Stimulated activated CD8-positive, alpha-beta memory T cell treated with anti-CD3 and anti-CD28 coated beads, Interleukin-7, amount 100 ng/mL, for 1 hour (primary cell): ENCODE results near the gene HPSE2.

Source experiments
- DNase-seq, 2 donors: peaks; one replicate each; pipeline ENCODE4 v3.0.0-alpha.2; 2020; ENCODE audit warnings: low read depth in 2 of 2

Gene HPSE2

GRCh38 chr10:98465866-98466265 lies 769.8 kb downstream of the HPSE2 start:
- no peak for DNase-seq

- DNase-seq = no peak
These were observed 771.5 kb downstream of the HPSE2 start for GRCh38 chr10:98463976-98464754.

- no peak for DNase-seq
These were observed 772.6 kb downstream of the HPSE2 start for GRCh38 chr10:98463016-98463415.

- no peak for DNase-seq
These were observed 774.2 kb downstream of the HPSE2 start for GRCh38 chr10:98461500-98461842.

- DNase-seq = no peak
These were observed 774.7 kb downstream of the HPSE2 start for GRCh38 chr10:98460837-98461499.

GRCh38 chr10:98458809-98459784 lies 776.6 kb downstream of the HPSE2 start:
- DNase-seq = no peak

- no peak for DNase-seq
These were observed 777.9 kb downstream of the HPSE2 start for GRCh38 chr10:98457721-98458120.

GRCh38 chr10:98456686-98457482 lies 778.8 kb downstream of the HPSE2 start:
- DNase-seq = no peak

- DNase-seq = no peak
These were observed 779.5 kb downstream of the HPSE2 start for GRCh38 chr10:98456043-98456570.

- no peak for DNase-seq
These were observed 781.9 kb downstream of the HPSE2 start for GRCh38 chr10:98453729-98454128.

GRCh38 chr10:98450618-98451017 lies 785.0 kb downstream of the HPSE2 start:
- no peak for DNase-seq

GRCh38 chr10:98449287-98449686 lies 786.4 kb downstream of the HPSE2 start:
- no peak for DNase-seq

GRCh38 chr10:98446661-98447221 lies 788.9 kb downstream of the HPSE2 start, which contains the start of gene HPS1:
TSS of gene HPS1 (minus strand) at chr10:98446935. CDS start at chr10:98443240, 3,695 bp downstream.
- DNase-seq = peak; percentile 60 to 63

GRCh38 chr10:98446151-98446660 lies 789.4 kb downstream of the HPSE2 start:
- DNase-seq = peak in 1 of 2 donors; percentile 21

- no peak for DNase-seq
These were observed 790.3 kb downstream of the HPSE2 start for GRCh38 chr10:98445200-98445812.

GRCh38 chr10:98444314-98445006 lies 791.2 kb downstream of the HPSE2 start:
- DNase-seq = no peak

- no peak for DNase-seq
These were observed 796.9 kb downstream of the HPSE2 start for GRCh38 chr10:98438715-98439114.

- DNase-seq = no peak
These were observed 798.9 kb downstream of the HPSE2 start for GRCh38 chr10:98436704-98437103.

- DNase-seq = no peak
These were observed 800.5 kb downstream of the HPSE2 start for GRCh38 chr10:98435178-98435577.
